ENCODE results near the gene PPP1R13B. TPM values are rescaled to one million over a fixed set of nuclear protein-coding genes. Genes with fewer than 3 reads are reported as not detected.

Gene PPP1R13B
- total RNA-seq, 1 experiment from 2014 or later = 19.0 TPM

DNA sequence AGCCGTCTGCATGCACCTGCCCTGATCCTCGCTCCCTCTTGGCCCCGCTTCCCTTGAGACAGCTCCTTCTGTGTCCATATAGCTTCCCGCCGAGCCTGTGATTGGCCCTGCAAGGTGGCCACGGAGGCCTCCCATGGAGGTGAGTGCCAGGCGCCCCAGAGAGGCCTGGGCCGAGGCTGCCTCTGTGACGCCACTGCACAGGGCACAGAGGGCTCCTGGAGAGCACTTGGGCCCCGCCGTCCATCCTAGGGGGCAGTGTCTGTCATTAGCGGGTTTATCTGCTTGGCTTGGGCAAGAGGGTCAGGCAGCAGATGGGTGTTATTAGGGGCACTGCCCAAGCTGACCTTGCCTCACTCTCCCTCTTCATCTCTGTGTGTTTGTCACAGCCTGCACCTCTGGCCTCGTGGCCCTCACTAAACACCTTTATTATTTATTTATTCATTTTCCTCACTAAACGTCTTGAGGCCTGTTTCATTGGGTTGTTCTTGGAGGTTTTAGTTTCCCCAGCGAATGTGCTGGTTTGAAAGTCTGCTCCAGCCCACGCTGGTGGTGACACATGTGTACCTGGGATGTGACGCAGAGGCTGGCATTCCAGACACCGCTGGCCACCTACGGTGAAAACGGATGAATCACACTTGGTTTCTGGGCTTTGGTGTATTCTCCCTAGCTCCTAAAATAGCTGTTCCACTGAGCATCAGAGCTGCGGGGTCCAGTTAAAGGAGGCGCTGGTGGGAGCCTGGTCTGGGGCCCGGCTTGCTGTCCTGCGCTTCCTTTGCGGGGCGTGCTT, 125.8 kb downstream of the PPP1R13B start:
- no peaks in the 10 kb centered on the region for H3K27me3 ChIP-seq (ENCODE audit: control insufficient read depth, insufficient read depth, low read length)
- ChIA-PET POLR2A (no interaction called here), CTCF (no interaction called here)
- ATAC-seq (no peak), DNase-seq (ENCODE audit: low read depth, low spot score) (no peak)
- H3K36me3 ChIP-seq (ENCODE audit: control insufficient read depth, insufficient read depth, low read length) = no peaks in the 10 kb centered on the region; the same call in 1 of the 2 replicates
- intact Hi-C loops (cut with micrococcal nuclease; ENCODE audit: unreplicated experiment) (no loop called here), in situ Hi-C loops (cut with HindIII; ENCODE audit: low pct_unique_long_range_greater_than_20kb, low sequenced_read_pairs) (no loop called here)
- no peak overlapping the region for H3K4me3 ChIP-seq (ENCODE audit: low read depth in 2 of 2, low read length in 2 of 2)
- H3K4me1 ChIP-seq (ENCODE audit: control insufficient read depth, insufficient read depth, low read length) = peaks cover 5% of the 10 kb centered on the region
- H3K27ac ChIP-seq (ENCODE audit: low read length) = no peak overlapping the region
- TF ChIP-seq SIN3A (IDR thresholded peaks at IDR 0.05; ENCODE audit: borderline replicate concordance, insufficient read depth, low read depth, low read length) (no peak), POLR2AphosphoS5 (IDR thresholded peaks at IDR 0.05; ENCODE audit: low read depth, low read length) (no peak)
- TF ChIP-seq, protein P1, sequence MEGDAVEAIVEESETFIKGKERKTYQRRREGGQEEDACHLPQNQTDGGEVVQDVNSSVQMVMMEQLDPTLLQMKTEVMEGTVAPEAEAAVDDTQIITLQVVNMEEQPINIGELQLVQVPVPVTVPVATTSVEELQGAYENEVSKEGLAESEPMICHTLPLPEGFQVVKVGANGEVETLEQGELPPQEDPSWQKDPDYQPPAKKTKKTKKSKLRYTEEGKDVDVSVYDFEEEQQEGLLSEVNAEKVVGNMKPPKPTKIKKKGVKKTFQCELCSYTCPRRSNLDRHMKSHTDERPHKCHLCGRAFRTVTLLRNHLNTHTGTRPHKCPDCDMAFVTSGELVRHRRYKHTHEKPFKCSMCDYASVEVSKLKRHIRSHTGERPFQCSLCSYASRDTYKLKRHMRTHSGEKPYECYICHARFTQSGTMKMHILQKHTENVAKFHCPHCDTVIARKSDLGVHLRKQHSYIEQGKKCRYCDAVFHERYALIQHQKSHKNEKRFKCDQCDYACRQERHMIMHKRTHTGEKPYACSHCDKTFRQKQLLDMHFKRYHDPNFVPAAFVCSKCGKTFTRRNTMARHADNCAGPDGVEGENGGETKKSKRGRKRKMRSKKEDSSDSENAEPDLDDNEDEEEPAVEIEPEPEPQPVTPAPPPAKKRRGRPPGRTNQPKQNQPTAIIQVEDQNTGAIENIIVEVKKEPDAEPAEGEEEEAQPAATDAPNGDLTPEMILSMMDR (IDR thresholded peaks at IDR 0.05) = no peak
- BruUV-seq (replicated peaks) = no TSS peak
- no peaks in the 10 kb centered on the region for H3K9me3 ChIP-seq (ENCODE audit: control insufficient read depth, insufficient read depth, low read depth, low read length)

DNA sequence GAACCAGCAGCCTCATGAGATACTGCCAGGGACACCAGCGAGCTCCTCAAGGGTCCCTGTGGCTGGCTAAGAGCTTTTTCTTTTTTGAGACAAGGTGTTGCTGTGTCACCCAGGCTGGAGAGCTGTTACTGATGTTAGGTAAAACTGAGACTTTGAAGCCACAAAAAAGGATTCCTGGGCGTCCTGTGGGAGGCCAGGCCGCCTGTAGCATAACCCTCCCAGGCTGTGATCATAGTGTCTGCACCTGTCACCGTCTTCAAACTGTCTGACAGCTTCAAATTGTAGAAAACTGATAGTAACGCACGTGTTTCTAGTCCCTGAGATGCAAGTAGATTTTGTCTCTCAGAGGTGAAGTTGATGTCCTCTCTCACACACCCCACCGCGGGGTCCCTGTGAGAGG, 127.6 kb downstream of the PPP1R13B start:
- H3K36me3 ChIP-seq (ENCODE audit: control insufficient read depth, insufficient read depth, low read length) = no peaks in the 10 kb centered on the region; the same call in 1 of the 2 replicates
- no peaks in the 10 kb centered on the region for H3K27me3 ChIP-seq (ENCODE audit: control insufficient read depth, insufficient read depth, low read length)
- BruUV-seq (replicated peaks) = no TSS peak
- intact Hi-C loops (cut with micrococcal nuclease; ENCODE audit: unreplicated experiment) = no loop called here
- TF ChIP-seq, protein P1 (IDR thresholded peaks at IDR 0.05) = no peak
- TF ChIP-seq, protein P2, sequence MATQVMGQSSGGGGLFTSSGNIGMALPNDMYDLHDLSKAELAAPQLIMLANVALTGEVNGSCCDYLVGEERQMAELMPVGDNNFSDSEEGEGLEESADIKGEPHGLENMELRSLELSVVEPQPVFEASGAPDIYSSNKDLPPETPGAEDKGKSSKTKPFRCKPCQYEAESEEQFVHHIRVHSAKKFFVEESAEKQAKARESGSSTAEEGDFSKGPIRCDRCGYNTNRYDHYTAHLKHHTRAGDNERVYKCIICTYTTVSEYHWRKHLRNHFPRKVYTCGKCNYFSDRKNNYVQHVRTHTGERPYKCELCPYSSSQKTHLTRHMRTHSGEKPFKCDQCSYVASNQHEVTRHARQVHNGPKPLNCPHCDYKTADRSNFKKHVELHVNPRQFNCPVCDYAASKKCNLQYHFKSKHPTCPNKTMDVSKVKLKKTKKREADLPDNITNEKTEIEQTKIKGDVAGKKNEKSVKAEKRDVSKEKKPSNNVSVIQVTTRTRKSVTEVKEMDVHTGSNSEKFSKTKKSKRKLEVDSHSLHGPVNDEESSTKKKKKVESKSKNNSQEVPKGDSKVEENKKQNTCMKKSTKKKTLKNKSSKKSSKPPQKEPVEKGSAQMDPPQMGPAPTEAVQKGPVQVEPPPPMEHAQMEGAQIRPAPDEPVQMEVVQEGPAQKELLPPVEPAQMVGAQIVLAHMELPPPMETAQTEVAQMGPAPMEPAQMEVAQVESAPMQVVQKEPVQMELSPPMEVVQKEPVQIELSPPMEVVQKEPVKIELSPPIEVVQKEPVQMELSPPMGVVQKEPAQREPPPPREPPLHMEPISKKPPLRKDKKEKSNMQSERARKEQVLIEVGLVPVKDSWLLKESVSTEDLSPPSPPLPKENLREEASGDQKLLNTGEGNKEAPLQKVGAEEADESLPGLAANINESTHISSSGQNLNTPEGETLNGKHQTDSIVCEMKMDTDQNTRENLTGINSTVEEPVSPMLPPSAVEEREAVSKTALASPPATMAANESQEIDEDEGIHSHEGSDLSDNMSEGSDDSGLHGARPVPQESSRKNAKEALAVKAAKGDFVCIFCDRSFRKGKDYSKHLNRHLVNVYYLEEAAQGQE (IDR thresholded peaks at IDR 0.05; ENCODE audit: insufficient read depth in 1 of 2, low read depth in 2 of 2, low read length in 1 of 2) = no peak
- no peak for TF ChIP-seq POLR2AphosphoS5 (IDR thresholded peaks at IDR 0.05; ENCODE audit: low read depth, low read length)
- no peak for TF ChIP-seq SIN3A (IDR thresholded peaks at IDR 0.05; ENCODE audit: borderline replicate concordance, insufficient read depth, low read depth, low read length)
- TF ChIP-seq TCF7L2 (IDR thresholded peaks at IDR 0.05; ENCODE audit: low read depth, low read length) = no peak
- ChIA-PET CTCF (no interaction called here), POLR2A (no interaction called here)
- peaks cover 5% of the 10 kb centered on the region for H3K4me1 ChIP-seq (ENCODE audit: control insufficient read depth, insufficient read depth, low read length)
- in situ Hi-C loops (cut with HindIII; ENCODE audit: low pct_unique_long_range_greater_than_20kb, low sequenced_read_pairs) = no loop called here
- no peak for DNase-seq (ENCODE audit: low read depth, low spot score)
- H3K27ac ChIP-seq (ENCODE audit: low read length) = no peak overlapping the region
- H3K4me3 ChIP-seq (ENCODE audit: low read depth in 2 of 2, low read length in 2 of 2) = no peak overlapping the region
- ATAC-seq = no peak
- H3K9me3 ChIP-seq (ENCODE audit: control insufficient read depth, insufficient read depth, low read depth, low read length) = no peaks in the 10 kb centered on the region
